Measurements from ENCODE around the gene DPEP2NB. TPM values are rescaled to one million over a fixed set of nuclear protein-coding genes. Genes with fewer than 3 reads are reported as not detected.

DPEP2NB gene
- total RNA-seq, 1 donor from 2014 or later, result not detected

DNA sequence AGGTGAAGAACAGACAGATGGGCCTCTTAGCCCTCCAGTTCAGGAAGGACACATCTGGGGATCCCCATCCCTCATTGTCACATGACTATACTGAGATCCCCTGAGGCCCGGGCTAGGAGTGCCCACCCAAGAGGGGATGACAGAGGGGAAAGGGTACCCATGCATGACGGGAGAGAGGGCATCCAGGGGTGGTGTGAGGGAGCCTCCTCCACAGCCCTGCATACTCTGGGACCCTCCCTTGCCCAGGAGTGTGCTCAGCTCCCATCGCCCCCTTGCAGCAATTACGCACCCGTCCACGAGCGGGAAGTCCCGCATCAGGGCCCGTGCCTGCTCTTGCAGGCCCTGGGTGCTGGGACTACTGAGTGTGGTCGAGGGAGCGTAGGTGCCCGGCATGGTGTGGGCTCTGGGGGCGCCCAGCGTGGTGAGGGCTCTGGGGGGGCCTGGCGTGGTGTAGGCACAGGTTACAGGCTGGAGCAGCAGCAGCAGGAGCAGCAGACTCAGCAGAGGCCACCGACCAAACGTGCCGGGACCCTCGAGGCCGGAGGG lies 23.0 kb downstream of the DPEP2NB start:
- H3K4me3 ChIP-seq (ENCODE audit: low read depth, low read length), result no peak overlapping the region
- TF ChIP-seq, protein P1, sequence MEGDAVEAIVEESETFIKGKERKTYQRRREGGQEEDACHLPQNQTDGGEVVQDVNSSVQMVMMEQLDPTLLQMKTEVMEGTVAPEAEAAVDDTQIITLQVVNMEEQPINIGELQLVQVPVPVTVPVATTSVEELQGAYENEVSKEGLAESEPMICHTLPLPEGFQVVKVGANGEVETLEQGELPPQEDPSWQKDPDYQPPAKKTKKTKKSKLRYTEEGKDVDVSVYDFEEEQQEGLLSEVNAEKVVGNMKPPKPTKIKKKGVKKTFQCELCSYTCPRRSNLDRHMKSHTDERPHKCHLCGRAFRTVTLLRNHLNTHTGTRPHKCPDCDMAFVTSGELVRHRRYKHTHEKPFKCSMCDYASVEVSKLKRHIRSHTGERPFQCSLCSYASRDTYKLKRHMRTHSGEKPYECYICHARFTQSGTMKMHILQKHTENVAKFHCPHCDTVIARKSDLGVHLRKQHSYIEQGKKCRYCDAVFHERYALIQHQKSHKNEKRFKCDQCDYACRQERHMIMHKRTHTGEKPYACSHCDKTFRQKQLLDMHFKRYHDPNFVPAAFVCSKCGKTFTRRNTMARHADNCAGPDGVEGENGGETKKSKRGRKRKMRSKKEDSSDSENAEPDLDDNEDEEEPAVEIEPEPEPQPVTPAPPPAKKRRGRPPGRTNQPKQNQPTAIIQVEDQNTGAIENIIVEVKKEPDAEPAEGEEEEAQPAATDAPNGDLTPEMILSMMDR (conservative IDR thresholded peaks at IDR 0.05; ENCODE audit: low read depth, low read length), result no peak
- no peak for DNase-seq (ENCODE audit: low read depth)

DNA sequence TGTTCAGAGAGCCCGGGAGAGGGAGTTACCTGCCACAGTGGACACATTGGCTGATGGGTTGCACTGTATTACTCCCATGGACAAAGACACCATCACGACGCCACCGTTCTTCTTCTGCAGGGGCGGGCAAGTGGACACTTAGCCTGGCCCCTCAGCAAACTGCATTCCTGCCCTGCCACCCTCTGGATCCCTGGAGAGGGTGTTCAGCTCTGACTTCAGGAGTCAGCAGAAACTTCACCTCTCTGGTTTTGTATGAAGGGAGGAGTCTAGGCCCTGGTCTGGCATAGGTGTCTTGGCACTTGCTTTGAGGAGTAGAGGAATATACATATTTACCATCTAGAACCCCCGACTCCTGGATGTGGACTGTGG lies 25.7 kb downstream of the DPEP2NB start:
- TF ChIP-seq, protein P1 (conservative IDR thresholded peaks at IDR 0.05; ENCODE audit: low read depth, low read length), result no peak
- no peak overlapping the region for H3K4me3 ChIP-seq (ENCODE audit: low read depth, low read length)
- DNase-seq (ENCODE audit: low read depth), result no peak

DNA sequence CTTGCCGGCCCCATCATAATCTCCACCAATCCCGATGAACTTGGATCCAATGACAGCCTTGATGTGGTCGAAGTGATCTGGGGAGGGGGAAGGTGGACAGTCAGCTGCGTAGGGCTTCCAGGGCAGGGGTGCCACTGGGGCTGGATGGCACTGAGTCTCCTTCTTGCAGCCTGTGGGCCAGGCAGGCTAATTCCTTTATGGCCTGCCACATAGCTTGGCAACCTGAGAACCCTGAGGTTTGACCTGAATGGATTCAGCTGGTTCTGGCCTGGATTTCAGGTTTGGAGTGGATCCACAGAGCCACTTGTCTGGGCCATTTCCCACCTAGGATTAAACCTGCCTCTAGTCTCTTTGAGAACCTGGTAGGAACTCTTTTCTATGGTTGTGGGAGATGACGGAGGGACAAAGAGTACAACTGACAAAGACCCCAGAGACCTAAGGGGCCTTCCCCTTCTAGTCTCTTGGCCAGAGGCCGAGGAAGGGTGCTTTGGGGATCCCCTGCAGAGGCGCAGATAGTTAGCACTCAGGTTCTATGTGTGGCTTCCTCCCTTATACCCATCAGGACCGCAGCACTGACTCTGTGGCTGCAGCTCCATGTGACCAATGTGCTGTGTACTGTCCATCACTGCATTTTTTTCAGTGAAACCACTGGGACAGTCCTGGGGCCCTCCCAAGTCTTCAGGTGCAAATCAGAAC lies 26.2 kb downstream of the DPEP2NB start:
- H3K4me3 ChIP-seq (ENCODE audit: low read depth, low read length), result no peak overlapping the region
- DNase-seq (ENCODE audit: low read depth), result no peak
- TF ChIP-seq, protein P1 (conservative IDR thresholded peaks at IDR 0.05; ENCODE audit: low read depth, low read length), result no peak

DNA sequence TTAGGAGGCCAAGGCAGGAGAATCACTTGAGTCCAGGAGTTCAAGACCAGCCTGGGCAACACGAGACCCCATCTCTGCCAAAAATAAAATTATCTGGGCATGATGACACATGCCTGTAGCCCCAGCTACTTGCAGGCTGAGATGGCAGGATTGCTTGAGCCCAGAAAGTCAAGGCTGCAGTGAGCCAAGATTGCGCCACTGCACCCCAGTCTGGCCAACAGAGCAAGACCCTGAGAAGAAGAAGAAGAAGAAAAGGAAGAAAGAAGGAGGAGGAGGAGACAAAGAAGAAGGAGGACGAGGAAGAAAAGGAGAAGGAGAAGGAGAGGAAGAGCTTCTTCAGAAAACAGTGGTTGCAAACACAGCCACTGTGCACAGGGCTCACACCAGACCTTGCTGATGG lies 27.0 kb downstream of the DPEP2NB start:
- TF ChIP-seq, protein P1 (conservative IDR thresholded peaks at IDR 0.05; ENCODE audit: low read depth, low read length), result no peak
- DNase-seq (ENCODE audit: low read depth), result no peak
- no peak overlapping the region for H3K4me3 ChIP-seq (ENCODE audit: low read depth, low read length)

DNA sequence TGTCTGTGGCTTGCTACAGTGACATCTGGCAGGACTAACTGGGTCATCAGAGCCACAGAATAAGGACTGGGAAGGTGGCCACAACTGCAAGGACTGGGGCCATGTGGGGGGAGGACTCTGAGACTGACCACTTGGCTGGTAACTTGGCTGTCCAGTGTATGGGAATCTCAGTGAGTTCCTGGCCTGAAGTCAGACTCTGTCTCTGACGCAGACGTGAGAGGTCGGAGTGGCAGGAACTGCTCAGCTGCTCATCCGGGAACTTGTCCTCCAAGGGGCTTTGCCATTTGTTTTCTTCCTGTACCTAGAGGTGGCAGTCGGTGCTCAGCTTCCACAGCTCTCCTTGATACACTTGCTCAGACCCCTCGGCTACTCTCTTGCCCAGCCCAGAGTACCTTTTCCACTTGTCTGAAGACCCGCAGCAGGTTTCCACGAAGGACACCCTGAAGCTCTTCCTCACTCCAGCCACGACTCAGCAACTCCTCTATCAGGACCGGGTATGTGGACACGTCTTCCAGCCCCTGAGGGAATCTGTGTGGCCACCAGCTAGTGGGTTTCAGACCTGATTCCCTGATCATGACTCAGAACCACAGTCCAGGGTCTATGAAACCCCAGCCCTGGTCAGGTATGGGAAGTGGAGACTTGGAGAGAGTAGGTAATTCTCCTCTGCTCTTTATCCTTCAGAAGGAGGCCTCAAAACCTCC lies 28.1 kb downstream of the DPEP2NB start:
- DNase-seq (ENCODE audit: low read depth), result no peak
- H3K4me3 ChIP-seq (ENCODE audit: low read depth, low read length), result no peak overlapping the region
- TF ChIP-seq, protein P1 (conservative IDR thresholded peaks at IDR 0.05; ENCODE audit: low read depth, low read length), result no peak

DNA sequence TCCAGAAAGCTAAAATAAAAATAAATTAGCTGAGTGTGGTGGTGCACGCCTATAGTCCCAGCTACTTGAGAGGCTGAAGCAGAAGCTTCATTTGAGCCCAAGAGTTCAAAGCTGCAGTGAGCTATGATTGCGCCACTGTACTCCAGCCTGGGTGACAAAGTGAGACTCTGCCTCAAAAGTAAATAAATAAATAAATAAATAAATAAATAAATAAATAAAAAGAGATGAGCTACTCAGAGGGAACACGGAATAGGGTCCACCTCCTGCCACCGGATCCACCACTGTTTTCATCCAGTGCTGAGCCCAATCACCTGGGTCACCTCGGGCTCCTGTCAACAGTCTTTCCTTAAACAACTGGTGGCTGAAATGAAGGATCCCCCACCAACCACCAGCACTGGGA lies 28.8 kb downstream of the DPEP2NB start:
- TF ChIP-seq, protein P1 (conservative IDR thresholded peaks at IDR 0.05; ENCODE audit: low read depth, low read length), result no peak
- no peak for DNase-seq (ENCODE audit: low read depth)
- no peak overlapping the region for H3K4me3 ChIP-seq (ENCODE audit: low read depth, low read length)
